Esophagus muscularis mucosa (tissue), 4 donors: ENCODE results near the gene NRXN2. TPM values are rescaled to one million over a fixed set of nuclear protein-coding genes. Genes with fewer than 3 reads are reported as not detected.

Experiments
- DNase-seq: peaks from one replicate; pipeline ENCODE4 v3.0.0-alpha.2; 2017; ENCODE audit errors: extremely low spot score
- H3K27ac ChIP-seq, 4 donors: fragments of 200-600 bp; sonication (generic); replicated peaks in 1 of 4; 1 replicate in 3 of 4; 2 replicates in 1 of 4; pipeline ENCODE4 v1.5.1; 2016 to 2019; ENCODE audit warnings: mild to moderate bottlenecking in 1 of 4
- H3K27me3 ChIP-seq, 4 donors: fragments of 200-600 bp; sonication (generic); one replicate each; pipeline versions ENCODE4 v1.5.1 to v1.6.0; 2016 to 2019
- H3K36me3 ChIP-seq, 4 donors: fragments of 200-600 bp; sonication (generic); one replicate each; pipeline ENCODE4 v1.5.1; 2016 to 2019
- H3K4me1 ChIP-seq, 4 donors: fragments of 200-600 bp; sonication (generic); one replicate each; pipeline ENCODE4 v1.5.1; 2016 to 2019
- H3K4me3 ChIP-seq, 4 donors: fragments of 200-600 bp; sonication (generic); 1 replicate in 2 of 4; 2 replicates in 2 of 4; pipeline ENCODE4 v1.5.1; 2016 to 2019; ENCODE audit warnings: mild to moderate bottlenecking in 4 of 4, moderate library complexity in 1 of 4
- H3K9me3 ChIP-seq, 4 donors: fragments of 200-600 bp; sonication (generic); 1 replicate in 3 of 4; 2 replicates in 1 of 4; pipeline ENCODE4 v1.5.1; 2016 to 2019
- EP300 ChIP-seq: sonication (generic); formaldehyde crosslinking; IDR thresholded peaks from one replicate; pipeline ENCODE4 v1.6.1; 2017; ENCODE audit warnings: antibody characterized with exemption
- POLR2A ChIP-seq: fragments of 450-650 bp; IDR thresholded peaks from one replicate; pipeline ENCODE4 v1.6.1; 2017; ENCODE audit warnings: antibody characterized with exemption, moderate library complexity, mild to moderate bottlenecking, low read depth
- POLR2AphosphoS5 ChIP-seq, 2 donors: sonication (generic); formaldehyde crosslinking; IDR thresholded peaks; one replicate each; pipeline ENCODE4 v1.6.1; 2017; ENCODE audit warnings: antibody characterized with exemption in 2 of 2
- WGBS: methylation state at CpG from one replicate; pipeline ENCODE4 v1.1.5; 2018; 5-methylcytosine and 5-hydroxymethylcytosine counted together
- intact Hi-C: fragments of 100-400 bp; cut with DNase I; formaldehyde crosslinking; loops from one replicate; pipeline ENCODE4 v1.15.1; 2023
- total RNA-seq, 4 donors: library from RNA; depleted of rRNA; stranded (reverse); fragments of >200 nt; gene quantifications; one replicate each; pipeline versions ENCODE4 v1.1.0 to v1.2.1, GENCODE V29; 2016
- TF ChIP-seq, protein P1 (sequence below), 3 experiments: fragments of 200-600 bp in 2 of 3; fragments of 450-650 bp in 1 of 3; sonication (generic) in 2 of 3; IDR thresholded peaks; one replicate each; pipeline ENCODE4 v1.5.1; 2017 to 2019; ENCODE audit warnings: antibody characterized with exemption in 3 of 3, mild to moderate bottlenecking in 2 of 3, moderate library complexity in 1 of 3

The NRXN2 gene
- total RNA-seq, 4 donors from 2014 or later = 2.1 to 12.9 (median 4.3) TPM

DNA sequence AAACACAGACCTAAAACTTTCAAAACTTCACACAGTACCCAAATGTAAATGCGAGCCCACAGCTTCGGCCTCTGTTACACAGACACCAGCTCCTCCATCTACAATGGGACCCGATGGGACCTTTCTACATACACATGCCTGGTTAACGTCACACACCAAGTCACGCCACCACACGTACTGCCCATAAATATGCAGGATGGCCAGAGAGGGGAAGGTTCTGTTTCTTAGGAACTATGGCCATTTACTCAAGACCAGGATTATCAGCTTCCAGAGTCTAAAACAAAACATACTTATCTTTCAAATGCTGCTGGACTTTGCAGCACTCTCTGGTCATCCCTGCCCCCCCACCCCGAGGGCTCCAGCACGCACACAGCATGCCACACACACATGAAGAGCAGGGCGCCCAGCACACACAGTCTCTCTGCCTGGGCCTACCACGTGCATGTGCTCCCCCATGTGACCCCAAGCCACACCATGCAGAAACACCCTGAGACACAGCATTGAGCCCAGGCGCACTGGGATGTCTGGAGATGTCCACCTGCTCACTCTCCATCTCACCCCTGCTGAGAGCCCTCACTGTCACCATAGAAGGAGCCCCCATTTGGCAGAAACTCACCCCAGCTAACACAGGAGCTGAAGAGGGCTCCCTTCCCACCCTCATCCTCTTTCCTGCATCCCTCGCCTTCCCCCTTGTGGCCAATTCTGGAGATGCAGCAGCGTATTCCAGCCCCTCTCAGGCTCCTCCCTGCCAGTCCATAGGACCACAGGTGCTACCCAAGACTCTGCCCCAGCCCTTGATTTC is 70.2 kb downstream of the NRXN2 start:
- 51% methylated on average over 13 of the region's 13 CpGs for WGBS
- no peak for TF ChIP-seq POLR2AphosphoS5 (IDR thresholded peaks at IDR 0.05)
- no peak for TF ChIP-seq POLR2A
- TF ChIP-seq, protein P1, sequence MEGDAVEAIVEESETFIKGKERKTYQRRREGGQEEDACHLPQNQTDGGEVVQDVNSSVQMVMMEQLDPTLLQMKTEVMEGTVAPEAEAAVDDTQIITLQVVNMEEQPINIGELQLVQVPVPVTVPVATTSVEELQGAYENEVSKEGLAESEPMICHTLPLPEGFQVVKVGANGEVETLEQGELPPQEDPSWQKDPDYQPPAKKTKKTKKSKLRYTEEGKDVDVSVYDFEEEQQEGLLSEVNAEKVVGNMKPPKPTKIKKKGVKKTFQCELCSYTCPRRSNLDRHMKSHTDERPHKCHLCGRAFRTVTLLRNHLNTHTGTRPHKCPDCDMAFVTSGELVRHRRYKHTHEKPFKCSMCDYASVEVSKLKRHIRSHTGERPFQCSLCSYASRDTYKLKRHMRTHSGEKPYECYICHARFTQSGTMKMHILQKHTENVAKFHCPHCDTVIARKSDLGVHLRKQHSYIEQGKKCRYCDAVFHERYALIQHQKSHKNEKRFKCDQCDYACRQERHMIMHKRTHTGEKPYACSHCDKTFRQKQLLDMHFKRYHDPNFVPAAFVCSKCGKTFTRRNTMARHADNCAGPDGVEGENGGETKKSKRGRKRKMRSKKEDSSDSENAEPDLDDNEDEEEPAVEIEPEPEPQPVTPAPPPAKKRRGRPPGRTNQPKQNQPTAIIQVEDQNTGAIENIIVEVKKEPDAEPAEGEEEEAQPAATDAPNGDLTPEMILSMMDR (IDR thresholded peaks at IDR 0.05) = peak in 2 of 3 experiments; percentile 86 to 87
- H3K27ac ChIP-seq = no peak overlapping the region

DNA sequence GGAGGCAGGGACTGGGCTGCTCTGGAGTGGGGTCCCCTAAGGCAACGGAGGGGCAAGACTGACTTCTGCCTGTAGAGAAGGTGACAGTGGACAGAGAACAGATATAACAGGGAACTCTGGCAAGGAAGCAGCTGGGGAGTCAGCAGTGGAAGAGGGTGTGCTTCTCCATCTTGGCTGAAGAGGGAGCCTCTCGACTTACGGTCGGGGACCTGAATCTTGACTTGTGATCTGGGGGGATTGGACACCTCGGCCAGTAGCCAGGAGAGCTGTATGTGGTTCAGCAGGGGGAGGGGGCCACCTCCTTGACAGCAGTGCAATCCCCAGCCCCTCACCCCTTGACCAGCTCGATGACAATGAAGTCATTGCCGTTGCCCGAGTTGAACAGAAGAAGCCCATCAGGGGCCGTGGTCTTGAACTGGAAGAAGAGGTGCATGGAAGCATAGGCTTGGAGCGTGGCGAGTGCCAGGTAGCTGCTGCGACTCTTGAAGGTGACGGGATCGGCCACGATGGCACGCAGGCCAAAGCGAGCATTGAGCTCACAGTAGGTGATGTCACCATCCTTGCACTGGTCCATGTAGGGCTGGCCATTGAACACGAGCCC is 72.0 kb downstream of the NRXN2 start:
- no peaks in the 10 kb centered on the region for H3K9me3 ChIP-seq
- H3K36me3 ChIP-seq = no peaks in the 10 kb centered on the region
- TF ChIP-seq, protein P1 (IDR thresholded peaks at IDR 0.05) = peak in 1 of 3 experiments; percentile 31
- TF ChIP-seq EP300 = no peak
- H3K4me3 ChIP-seq = no peak overlapping the region
- no peak for DNase-seq
- peaks cover 0 to 8% (median 6%) of the 10 kb centered on the region in 4 donors for H3K4me1 ChIP-seq
- H3K27ac ChIP-seq = no peak overlapping the region
- 69% methylated on average over 17 of the region's 18 CpGs for WGBS
- intact Hi-C loops = loop anchor here (5.0 kb wide), 1 partner anchor 204 kb away; no protein-coding TSS in a partner anchor
- peaks cover 0 to 42% (median 0%) of the 10 kb centered on the region in 4 donors for H3K27me3 ChIP-seq

More for the DNA sequence above, 70.2 kb downstream of the NRXN2 start:
- intact Hi-C loops = loop anchor here (5.0 kb wide), 1 partner anchor 205 kb away; no protein-coding TSS in a partner anchor
- peaks cover 0 to 8% (median 6%) of the 10 kb centered on the region in 4 donors for H3K4me1 ChIP-seq
- H3K9me3 ChIP-seq = no peaks in the 10 kb centered on the region
- DNase-seq = no peak
- H3K27me3 ChIP-seq = peaks cover 0 to 32% (median 0%) of the 10 kb centered on the region in 4 donors
- no peaks in the 10 kb centered on the region for H3K36me3 ChIP-seq
- H3K4me3 ChIP-seq = no peak overlapping the region

DNA sequence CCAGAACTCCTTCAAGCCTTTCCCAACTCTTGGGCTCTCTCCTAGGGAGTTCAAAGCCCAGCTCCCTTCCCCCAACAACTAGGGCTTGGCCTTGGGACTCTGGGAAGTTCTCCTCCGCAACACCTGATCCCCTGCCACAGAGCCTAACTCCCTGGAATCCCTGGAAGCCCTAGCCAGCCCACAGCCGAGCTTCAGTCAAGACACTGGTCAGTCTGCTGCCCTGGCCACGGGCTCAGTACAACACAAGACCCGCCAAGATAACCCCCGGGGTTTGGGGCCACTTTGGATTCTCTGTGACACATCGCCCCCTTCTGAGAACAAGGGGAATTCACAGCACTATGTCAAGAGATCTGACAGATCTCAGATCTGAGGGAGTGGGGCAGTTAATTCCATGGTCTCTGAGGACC is 73.7 kb downstream of the NRXN2 start:
- Histone ChIP-seq H3K27ac (no peak overlapping the region), H3K9me3 (no peaks in the 10 kb centered on the region), H3K27me3 (peaks cover 0 to 56% (median under 1%) of the 10 kb centered on the region in 4 donors), H3K36me3 (no peaks in the 10 kb centered on the region), H3K4me3 (no peak overlapping the region), H3K4me1 (peaks cover 0 to 8% (median 6%) of the 10 kb centered on the region in 4 donors)
- intact Hi-C loops = no loop called here
- no peak for DNase-seq
- TF ChIP-seq POLR2AphosphoS5 (IDR thresholded peaks at IDR 0.05) (no peak), EP300 (no peak), POLR2A (no peak)
- TF ChIP-seq, protein P1 (IDR thresholded peaks at IDR 0.05) = peak in 2 of 3 experiments; percentile 9 to 15
- 0% methylated on average over 1 of the region's 6 CpGs for WGBS

DNA sequence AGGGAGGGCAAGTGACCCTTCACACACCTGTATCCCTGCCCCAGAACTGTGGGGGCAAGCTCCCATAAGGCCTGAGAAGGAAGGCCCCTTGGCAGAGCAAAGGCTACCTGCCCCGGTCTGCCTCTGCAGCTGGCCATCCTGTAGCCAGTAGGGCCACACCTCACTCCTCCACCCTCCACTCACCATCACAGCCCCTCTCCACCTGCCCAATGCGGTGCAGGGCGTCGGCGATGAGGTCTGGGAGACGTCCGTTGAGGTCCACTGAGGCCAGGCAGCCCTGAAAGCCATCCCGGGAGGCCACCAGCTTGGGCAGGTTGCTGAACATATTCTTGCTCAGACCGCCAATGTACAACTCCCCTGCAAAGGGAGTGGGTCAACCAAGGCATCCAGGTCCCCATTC is 74.4 kb downstream of the NRXN2 start:
- no peak for DNase-seq
- intact Hi-C loops = no loop called here

More for the DNA sequence above, 74.4 kb downstream of the NRXN2 start:
- 100% methylated on average over 5 of the region's 9 CpGs for WGBS
- Histone ChIP-seq H3K9me3 (no peaks in the 10 kb centered on the region), H3K4me1 (peaks cover 0 to 15% (median 11%) of the 10 kb centered on the region in 4 donors), H3K36me3 (no peaks in the 10 kb centered on the region), H3K27me3 (peaks cover 0 to 56% (median 7%) of the 10 kb centered on the region in 4 donors), H3K27ac (no peak overlapping the region), H3K4me3 (no peak overlapping the region)
- TF ChIP-seq POLR2A (no peak), POLR2AphosphoS5 (IDR thresholded peaks at IDR 0.05) (no peak), EP300 (no peak)
- TF ChIP-seq, protein P1 (IDR thresholded peaks at IDR 0.05) = no peak
